H9 (cell line): ENCODE measurements around the gene LRCOL1. TPM values are rescaled to one million over a fixed set of nuclear protein-coding genes. Genes with fewer than 3 reads are reported as not detected.

Experiments
- DNase-seq: peaks from one replicate; pipeline ENCODE4 v3.0.0-alpha.2; 2017
- H2AFZ ChIP-seq: one replicate; pipeline ENCODE4 v1.6.1; 2013; ENCODE audit warnings: mild to moderate bottlenecking, low read length, control low read depth, moderate library complexity
- H2AK5ac ChIP-seq: 2 replicates; pipeline ENCODE4 v1.6.1; 2013; ENCODE audit warnings: low read length, control low read depth, mixed read lengths; ENCODE audit not compliant: insufficient read length
- H2BK120ac ChIP-seq: one replicate; pipeline ENCODE4 v1.6.1; 2013; ENCODE audit warnings: low read depth, mild to moderate bottlenecking, low read length, control low read depth, inconsistent platforms; ENCODE audit not compliant: poor library complexity, severe bottlenecking
- H2BK12ac ChIP-seq: 2 replicates; pipeline ENCODE4 v1.6.1; 2013; ENCODE audit warnings: low read length, control low read depth, mixed read lengths, low read depth; ENCODE audit not compliant: insufficient read length
- H2BK15ac ChIP-seq: 2 replicates; pipeline ENCODE4 v1.6.1; 2013; ENCODE audit warnings: low read depth, low read length, control low read depth
- H2BK20ac ChIP-seq: one replicate; pipeline ENCODE4 v1.6.1; 2013; ENCODE audit warnings: low read depth, mild to moderate bottlenecking, low read length, control low read depth, inconsistent platforms; ENCODE audit not compliant: poor library complexity, severe bottlenecking
- H2BK5ac ChIP-seq: 2 replicates; pipeline ENCODE4 v1.6.1; 2013; ENCODE audit warnings: low read length, control low read depth, mixed read lengths; ENCODE audit not compliant: insufficient read length
- H3K14ac ChIP-seq: 2 replicates; pipeline ENCODE4 v1.6.1; 2013; ENCODE audit warnings: low read length, control low read depth; ENCODE audit not compliant: insufficient read depth
- H3K18ac ChIP-seq: 2 replicates; pipeline ENCODE4 v1.6.1; 2013; ENCODE audit warnings: low read depth, mild to moderate bottlenecking, mixed read lengths, low read length, control low read depth; ENCODE audit not compliant: insufficient read length
- H3K23ac ChIP-seq: 2 replicates; pipeline ENCODE4 v1.6.1; 2013; ENCODE audit warnings: low read length, control low read depth, mixed read lengths, low read depth; ENCODE audit not compliant: insufficient read length
- H3K23me2 ChIP-seq: 2 replicates; pipeline ENCODE4 v1.6.1; 2013; ENCODE audit warnings: low read depth, mild to moderate bottlenecking, mixed read lengths, low read length, control low read depth; ENCODE audit not compliant: insufficient read length, poor library complexity, severe bottlenecking
- H3K27ac ChIP-seq: 2 replicates; pipeline ENCODE4 v1.5.1; 2013; ENCODE audit warnings: low read length, control low read depth, mixed read lengths, low read depth; ENCODE audit not compliant: insufficient read length
- H3K27me3 ChIP-seq: 2 replicates; pipeline ENCODE4 v1.6.1; 2013; ENCODE audit warnings: low read length, control low read depth, inconsistent platforms; ENCODE audit not compliant: insufficient read depth
- H3K4ac ChIP-seq: 2 replicates; pipeline ENCODE4 v1.6.1; 2013; ENCODE audit warnings: low read depth, mild to moderate bottlenecking, control low read depth, inconsistent platforms, low read length, moderate library complexity
- H3K4me1 ChIP-seq: 2 replicates; pipeline ENCODE4 v1.6.1; 2013; ENCODE audit warnings: low read length, control low read depth, inconsistent platforms; ENCODE audit not compliant: insufficient read depth
- H3K4me2 ChIP-seq: 2 replicates; pipeline ENCODE4 v1.6.1; 2013; ENCODE audit warnings: low read length, control low read depth, mixed read lengths; ENCODE audit not compliant: insufficient read length, insufficient read depth
- H3K56ac ChIP-seq: 2 replicates; pipeline ENCODE4 v1.6.1; 2013; ENCODE audit warnings: low read depth, mild to moderate bottlenecking, mixed read lengths, low read length, control low read depth; ENCODE audit not compliant: insufficient read length
- H3K79me1 ChIP-seq: 2 replicates; pipeline ENCODE4 v1.6.1; 2013; ENCODE audit warnings: low read depth, mild to moderate bottlenecking, moderate library complexity, low read length, control low read depth, inconsistent platforms; ENCODE audit not compliant: insufficient read depth, poor library complexity, severe bottlenecking
- H3K79me2 ChIP-seq: 2 replicates; pipeline ENCODE4 v1.6.1; 2013; ENCODE audit warnings: low read length, control low read depth, inconsistent platforms; ENCODE audit not compliant: insufficient read depth
- H3K9ac ChIP-seq: 2 replicates; pipeline ENCODE4 v1.6.1; 2013; ENCODE audit warnings: low read length, control low read depth, mixed read lengths; ENCODE audit not compliant: insufficient read length; ENCODE audit errors: extremely low read depth
- H3K9me3 ChIP-seq: one replicate; pipeline ENCODE4 v1.6.1; 2013; ENCODE audit warnings: low read depth, low read length, inconsistent platforms; ENCODE audit not compliant: control insufficient read depth
- H3T11ph ChIP-seq: one replicate; pipeline ENCODE4 v1.6.1; 2013; ENCODE audit warnings: mild to moderate bottlenecking, low read length, control low read depth, inconsistent platforms
- H4K20me1 ChIP-seq: one replicate; pipeline ENCODE4 v1.6.1; 2013; ENCODE audit not compliant: control insufficient read depth, insufficient read length, insufficient read depth
- H4K5ac ChIP-seq: 2 replicates; pipeline ENCODE4 v1.6.1; 2013; ENCODE audit warnings: low read depth, mild to moderate bottlenecking, mixed read lengths, low read length, control low read depth; ENCODE audit not compliant: insufficient read length
- H4K8ac ChIP-seq: replicated peaks from 2 replicates; pipeline ENCODE4 v1.6.1; 2013; ENCODE audit warnings: low read length, control low read depth, mixed read lengths, low read depth; ENCODE audit not compliant: insufficient read length
- H4K91ac ChIP-seq: 2 replicates; pipeline ENCODE4 v1.6.1; 2013; ENCODE audit warnings: low read depth, mild to moderate bottlenecking, moderate library complexity, mixed read lengths, low read length, control low read depth; ENCODE audit not compliant: insufficient read length
- H3K27ac Mint-ChIP-seq, 3 experiments: 2 replicates in 2 of 3; 3 replicates in 1 of 3; pipeline ENCODE4 v1.8.0; 2020 to 2021; ENCODE audit warnings: mixed read lengths in 3 of 3, mild to moderate bottlenecking in 1 of 3, moderate library complexity in 1 of 3
- H3K27me3 Mint-ChIP-seq: 2 replicates; pipeline ENCODE4 v1.8.0; 2021; ENCODE audit warnings: low read depth, mild to moderate bottlenecking, moderate library complexity, mixed read lengths
- H3K36me3 Mint-ChIP-seq, 3 experiments: 2 replicates in 2 of 3; 3 replicates in 1 of 3; pipeline ENCODE4 v1.8.0; 2020 to 2021; ENCODE audit warnings: low read depth in 3 of 3, mixed read lengths in 3 of 3; ENCODE audit not compliant: insufficient read depth in 1 of 3
- H3K4me1 Mint-ChIP-seq, 2 experiments: 2 replicates each; pipeline ENCODE4 v1.8.0; 2020; ENCODE audit warnings: mixed read lengths in 2 of 2
- H3K4me3 Mint-ChIP-seq, 2 experiments: 2 replicates in 1 of 2; 3 replicates in 1 of 2; pipeline ENCODE4 v1.8.0; 2020 to 2021; ENCODE audit warnings: mild to moderate bottlenecking in 2 of 2, mixed read lengths in 2 of 2, moderate library complexity in 1 of 2
- H3K9me3 Mint-ChIP-seq, 2 experiments: 2 replicates in 1 of 2; 3 replicates in 1 of 2; pipeline ENCODE4 v1.8.0; 2020; ENCODE audit warnings: mild to moderate bottlenecking in 2 of 2, mixed read lengths in 2 of 2, moderate library complexity in 1 of 2
- WGBS: extraction: QIAGEN DNeasy Blood & Tissue Kit; methylation state at CpG from one replicate; pipeline ENCODE4 v1.1.7; 2013; ENCODE audit warnings: missing lambda C conversion rate, low lambda C conversion rate, mixed read lengths; ENCODE audit not compliant: insufficient read length; ENCODE audit errors: extremely low coverage; 5-methylcytosine and 5-hydroxymethylcytosine counted together
- total RNA-seq: library from RNA; stranded (reverse); gene quantifications from 2 replicates; pipeline ENCODE4 v1.2.1, GENCODE V29; 2021
- TF ChIP-seq, protein P1 (sequence below): fragments of 200-600 bp; sonication (generic); conservative IDR thresholded peaks from 3 replicates; pipeline ENCODE4 v1.8.0; 2021; ENCODE audit warnings: antibody characterized with exemption, mild to moderate bottlenecking

The LRCOL1 gene
- total RNA-seq, 1 experiment from 2014 or later: not detected

GRCh38 chr12:132558861-132559623 lies 51.3 kb downstream of the LRCOL1 start:
- no peak for DNase-seq
- H3K27me3 Mint-ChIP-seq: peaks cover 56% of the 10 kb centered on the region
- H3K4me1 Mint-ChIP-seq: peaks cover 0 to 6% of the 10 kb centered on the region in 2 experiments; a peak in 2 of 4 replicates
- H3K18ac ChIP-seq: no peak overlapping the region
- TF ChIP-seq, protein P1, sequence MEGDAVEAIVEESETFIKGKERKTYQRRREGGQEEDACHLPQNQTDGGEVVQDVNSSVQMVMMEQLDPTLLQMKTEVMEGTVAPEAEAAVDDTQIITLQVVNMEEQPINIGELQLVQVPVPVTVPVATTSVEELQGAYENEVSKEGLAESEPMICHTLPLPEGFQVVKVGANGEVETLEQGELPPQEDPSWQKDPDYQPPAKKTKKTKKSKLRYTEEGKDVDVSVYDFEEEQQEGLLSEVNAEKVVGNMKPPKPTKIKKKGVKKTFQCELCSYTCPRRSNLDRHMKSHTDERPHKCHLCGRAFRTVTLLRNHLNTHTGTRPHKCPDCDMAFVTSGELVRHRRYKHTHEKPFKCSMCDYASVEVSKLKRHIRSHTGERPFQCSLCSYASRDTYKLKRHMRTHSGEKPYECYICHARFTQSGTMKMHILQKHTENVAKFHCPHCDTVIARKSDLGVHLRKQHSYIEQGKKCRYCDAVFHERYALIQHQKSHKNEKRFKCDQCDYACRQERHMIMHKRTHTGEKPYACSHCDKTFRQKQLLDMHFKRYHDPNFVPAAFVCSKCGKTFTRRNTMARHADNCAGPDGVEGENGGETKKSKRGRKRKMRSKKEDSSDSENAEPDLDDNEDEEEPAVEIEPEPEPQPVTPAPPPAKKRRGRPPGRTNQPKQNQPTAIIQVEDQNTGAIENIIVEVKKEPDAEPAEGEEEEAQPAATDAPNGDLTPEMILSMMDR: no peak
- H4K8ac ChIP-seq: no peak overlapping the region
- no peak overlapping the region for H3K23ac ChIP-seq
- peaks cover 3 to 8% (median 3%) of the 10 kb centered on the region in 3 experiments; a peak in 6 of 7 replicates for H3K36me3 Mint-ChIP-seq
- no peak overlapping the region for H2AK5ac ChIP-seq
- no peak overlapping the region for H2BK5ac ChIP-seq
- H3K14ac ChIP-seq: no peak overlapping the region
- H4K91ac ChIP-seq: no peak overlapping the region
- H3K4ac ChIP-seq: no peak overlapping the region
- no peak overlapping the region for H3T11ph ChIP-seq
- no peak overlapping the region for H3K4me2 ChIP-seq
- no peaks in the 10 kb centered on the region for H4K20me1 ChIP-seq
- H3K56ac ChIP-seq: no peak overlapping the region
- no peaks in the 10 kb centered on the region for H3K9me3 Mint-ChIP-seq
- no peak overlapping the region for H3K27ac Mint-ChIP-seq
- WGBS: no CpG with 5 or more reads among the region's 45 CpGs
- no peak overlapping the region for H2BK15ac ChIP-seq
- peak overlapping the region; percentile 60 to 81 for H3K4me3 Mint-ChIP-seq
- peaks cover 4% of the 10 kb centered on the region; the same call in 1 of the 2 replicates for H3K27me3 ChIP-seq
- no peak overlapping the region for H4K5ac ChIP-seq
- H3K9ac ChIP-seq: no peak overlapping the region
- H3K23me2 ChIP-seq: peaks cover 4% of the 10 kb centered on the region
- no peak overlapping the region for H2BK120ac ChIP-seq
- H3K79me2 ChIP-seq: peaks cover 4% of the 10 kb centered on the region; the same call in 1 of the 2 replicates
- H3K79me1 ChIP-seq: peaks cover 5% of the 10 kb centered on the region
- no peaks in the 10 kb centered on the region for H3K4me1 ChIP-seq
- H3K27ac ChIP-seq: no peak overlapping the region
- no peak overlapping the region for H2BK12ac ChIP-seq
- no peak overlapping the region for H2BK20ac ChIP-seq
- H3K9me3 ChIP-seq: no peaks in the 10 kb centered on the region
- no peak overlapping the region for H2AFZ ChIP-seq
